ENCODE data around the gene DOCK3. TPM values are rescaled to one million over a fixed set of nuclear protein-coding genes. Genes with fewer than 3 reads are reported as not detected.
"Not testable (repeated sequence)": the region's sequence is repeated elsewhere in the genome, so short reads cannot be mapped to it uniquely, and the experiment has no call there.

DOCK3 gene
- total RNA-seq, 1 donor from 2014 or later: 21.0 TPM

GRCh38 chr3:51283421-51283820 lies 608.7 kb downstream of the DOCK3 start:
- TF ChIP-seq CTCF (IDR thresholded peaks at IDR 0.05; ENCODE audit: unreplicated experiment): no peak
- Mint-ChIP-seq H3K27me3 (ENCODE audit: low read depth) (no peaks in the 10 kb centered on the region), H3K4me3 (no peak overlapping the region), H3K27ac (no peak overlapping the region), H3K36me3 (peaks cover 37% of the 10 kb centered on the region), H3K9me3 (peaks cover 31% of the 10 kb centered on the region), H3K4me1 (no peaks in the 10 kb centered on the region)
- DNase-seq (ENCODE audit: low spot score in 2 of 2, unreplicated experiment in 2 of 2): no peak

GRCh38 chr3:51295625-51296024 lies 620.9 kb downstream of the DOCK3 start:
- H3K9me3 Mint-ChIP-seq: peaks cover 47% of the 10 kb centered on the region
- no peaks in the 10 kb centered on the region for H3K27me3 Mint-ChIP-seq (ENCODE audit: low read depth)

GRCh38 chr3:51297333-51297732 lies 622.6 kb downstream of the DOCK3 start:
- no peak for DNase-seq (ENCODE audit: low spot score in 2 of 2, unreplicated experiment in 2 of 2)
- Mint-ChIP-seq H3K9me3 (peaks cover 51% of the 10 kb centered on the region), H3K4me3 (no peak overlapping the region), H3K36me3 (peaks cover 37% of the 10 kb centered on the region), H3K27ac (no peak overlapping the region), H3K4me1 (no peaks in the 10 kb centered on the region), H3K27me3 (ENCODE audit: low read depth) (no peaks in the 10 kb centered on the region)
- TF ChIP-seq CTCF (IDR thresholded peaks at IDR 0.05; ENCODE audit: unreplicated experiment): no peak

More at GRCh38 chr3:51295625-51296024, 620.9 kb downstream of the DOCK3 start:
- DNase-seq (ENCODE audit: low spot score in 2 of 2, unreplicated experiment in 2 of 2): no peak
- H3K4me3 Mint-ChIP-seq: no peak overlapping the region
- peaks cover 27% of the 10 kb centered on the region for H3K36me3 Mint-ChIP-seq
- H3K27ac Mint-ChIP-seq: no peak overlapping the region
- no peak for TF ChIP-seq CTCF (IDR thresholded peaks at IDR 0.05; ENCODE audit: unreplicated experiment)
- H3K4me1 Mint-ChIP-seq: no peaks in the 10 kb centered on the region

GRCh38 chr3:51304230-51304629 lies 629.5 kb downstream of the DOCK3 start:
- Mint-ChIP-seq H3K9me3 (peaks cover 59% of the 10 kb centered on the region), H3K4me1 (no peaks in the 10 kb centered on the region), H3K4me3 (no peak overlapping the region), H3K27me3 (ENCODE audit: low read depth) (no peaks in the 10 kb centered on the region), H3K36me3 (peaks cover 55% of the 10 kb centered on the region), H3K27ac (no peak overlapping the region)
- no peak for TF ChIP-seq CTCF (IDR thresholded peaks at IDR 0.05; ENCODE audit: unreplicated experiment)
- DNase-seq (ENCODE audit: low spot score in 2 of 2, unreplicated experiment in 2 of 2): no peak

GRCh38 chr3:51306093-51306492 lies 631.4 kb downstream of the DOCK3 start:
- DNase-seq (ENCODE audit: low spot score in 2 of 2, unreplicated experiment in 2 of 2): no peak
- Mint-ChIP-seq H3K27ac (no peak overlapping the region), H3K36me3 (peaks cover 39% of the 10 kb centered on the region), H3K4me3 (no peak overlapping the region), H3K27me3 (ENCODE audit: low read depth) (no peaks in the 10 kb centered on the region), H3K9me3 (peaks cover 41% of the 10 kb centered on the region), H3K4me1 (no peaks in the 10 kb centered on the region)
- no peak for TF ChIP-seq CTCF (IDR thresholded peaks at IDR 0.05; ENCODE audit: unreplicated experiment)

GRCh38 chr3:51307458-51307857 lies 632.7 kb downstream of the DOCK3 start:
- H3K27me3 Mint-ChIP-seq (ENCODE audit: low read depth): no peaks in the 10 kb centered on the region
- no peak for DNase-seq (ENCODE audit: low spot score in 2 of 2, unreplicated experiment in 2 of 2)
- TF ChIP-seq CTCF (IDR thresholded peaks at IDR 0.05; ENCODE audit: unreplicated experiment): no peak
- no peak overlapping the region for H3K4me3 Mint-ChIP-seq
- H3K36me3 Mint-ChIP-seq: peaks cover 26% of the 10 kb centered on the region
- H3K9me3 Mint-ChIP-seq: peaks cover 28% of the 10 kb centered on the region
- no peaks in the 10 kb centered on the region for H3K4me1 Mint-ChIP-seq
- no peak overlapping the region for H3K27ac Mint-ChIP-seq

GRCh38 chr3:51307945-51308607 lies 633.3 kb downstream of the DOCK3 start:
- H3K4me3 Mint-ChIP-seq; H3K27ac Mint-ChIP-seq; DNase-seq (ENCODE audit: low spot score in 2 of 2, unreplicated experiment in 2 of 2); H3K27me3 Mint-ChIP-seq (ENCODE audit: low read depth); H3K4me1 Mint-ChIP-seq: not testable (repeated sequence)
- peaks cover 21% of the 10 kb centered on the region for H3K9me3 Mint-ChIP-seq
- H3K36me3 Mint-ChIP-seq: peaks cover 20% of the 10 kb centered on the region

Measured in mesothelial cell of epicardium (in vitro differentiated cells).